GM21737 (cell line): ENCODE data around the gene UBA5.

Experiments
- ATAC-seq: cut with Tn5 transposase; IDR thresholded peaks from one replicate; pipeline ENCODE4 v1.9.1; 2021; ENCODE audit warnings: mild to moderate bottlenecking, moderate library complexity; ENCODE audit not compliant: unreplicated experiment

UBA5 gene

GRCh38 chr3:132652640-132653270, 7.4 kb upstream of the UBA5 start:
- no peak for ATAC-seq

- ATAC-seq: no peak
These were observed 5.9 kb upstream of the UBA5 start for GRCh38 chr3:132654190-132654589.

GRCh38 chr3:132654721-132655120, 5.4 kb upstream of the UBA5 start:
- ATAC-seq: no peak

- ATAC-seq: no peak
These were observed 4.7 kb upstream of the UBA5 start for GRCh38 chr3:132655471-132655870.

- no peak for ATAC-seq
These were observed 2.0 kb upstream of the UBA5 start for GRCh38 chr3:132657869-132658747.

GRCh38 chr3:132659000-132659364, 1.1 kb upstream of the UBA5 start:
- ATAC-seq: no peak

GRCh38 chr3:132659365-132660051, 621 bp upstream of the UBA5 start, which contains the start of gene ACAD11:
TSS of gene ACAD11 (minus strand) at chr3:132659809. CDS start at chr3:132659751, 58 bp downstream.
- peak; percentile 65 for ATAC-seq

GRCh38 chr3:132660811-132661070, 612 bp downstream of the UBA5 start:
- no peak for ATAC-seq

GRCh38 chr3:132661101-132661500, 972 bp downstream of the UBA5 start:
- ATAC-seq: no peak

- no peak for ATAC-seq
These were observed 2.1 kb downstream of the UBA5 start for GRCh38 chr3:132662212-132662611.

DNA sequence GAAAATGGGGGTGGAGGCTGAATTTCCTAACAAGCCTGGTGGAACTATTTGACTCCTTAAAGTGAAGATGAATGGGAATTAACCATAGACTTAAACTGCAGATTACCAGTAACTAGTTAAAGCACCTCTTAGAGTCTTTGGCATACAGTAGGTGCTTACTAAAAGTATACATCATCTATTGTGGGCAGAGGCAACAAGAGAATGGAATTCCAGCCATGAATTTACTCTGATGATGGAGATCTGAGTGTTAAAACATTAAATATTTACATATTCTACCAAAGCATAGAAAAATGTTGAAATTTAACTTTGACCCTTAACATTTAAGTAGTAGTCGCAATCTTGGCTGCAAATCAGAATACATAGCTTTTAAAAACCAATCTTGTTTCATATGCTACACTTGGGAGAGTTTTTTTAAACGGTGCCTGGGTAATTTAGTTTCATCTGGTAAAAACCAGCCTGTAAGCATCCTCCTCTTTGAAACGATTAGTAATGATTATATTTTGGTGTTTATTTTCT, 5.2 kb downstream of the UBA5 start:
- ATAC-seq: no peak

DNA sequence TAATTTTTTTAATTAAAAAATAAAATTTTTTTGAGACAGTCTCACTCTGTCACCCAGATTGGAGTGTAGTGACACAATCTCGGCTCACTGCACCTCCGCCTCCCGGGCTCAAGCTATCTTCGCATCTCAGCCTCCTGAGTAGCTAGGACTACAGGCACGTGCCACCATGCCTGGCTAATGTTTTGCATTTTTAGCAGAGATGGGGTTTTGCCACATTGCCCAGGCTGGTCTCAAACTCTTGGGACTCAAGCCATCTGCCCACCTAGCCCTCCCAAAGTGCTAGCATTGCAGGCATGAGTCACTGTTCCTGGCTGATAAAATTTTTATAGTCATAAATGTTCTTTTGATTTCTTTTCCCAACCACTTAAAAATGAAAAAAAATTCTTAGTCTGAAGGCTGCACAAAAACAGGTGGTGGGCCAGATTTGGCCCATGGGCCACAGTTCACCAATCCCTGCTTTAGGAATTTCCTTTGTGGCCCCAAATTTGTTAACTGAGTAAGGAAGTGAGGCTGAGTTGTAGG, 9.2 kb downstream of the UBA5 start:
- ATAC-seq: no peak

DNA sequence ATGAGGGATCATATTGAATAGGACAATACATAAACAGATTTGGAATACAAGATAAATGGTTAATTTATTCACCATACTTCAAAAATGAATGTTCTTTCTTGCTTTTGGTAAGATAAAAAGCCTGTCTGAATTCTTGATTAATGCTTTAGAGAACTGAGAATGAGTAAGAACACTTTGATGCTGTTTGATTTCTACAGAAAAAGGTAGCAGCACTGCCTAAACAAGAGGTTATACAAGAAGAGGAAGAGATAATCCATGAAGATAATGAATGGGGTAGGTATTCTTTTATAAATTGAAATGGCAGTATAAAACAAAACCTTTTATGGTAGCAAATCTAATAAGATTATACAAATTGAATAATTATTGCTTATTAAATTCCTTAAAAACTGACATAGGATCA, 15.3 kb downstream of the UBA5 start:
- no peak for ATAC-seq

DNA sequence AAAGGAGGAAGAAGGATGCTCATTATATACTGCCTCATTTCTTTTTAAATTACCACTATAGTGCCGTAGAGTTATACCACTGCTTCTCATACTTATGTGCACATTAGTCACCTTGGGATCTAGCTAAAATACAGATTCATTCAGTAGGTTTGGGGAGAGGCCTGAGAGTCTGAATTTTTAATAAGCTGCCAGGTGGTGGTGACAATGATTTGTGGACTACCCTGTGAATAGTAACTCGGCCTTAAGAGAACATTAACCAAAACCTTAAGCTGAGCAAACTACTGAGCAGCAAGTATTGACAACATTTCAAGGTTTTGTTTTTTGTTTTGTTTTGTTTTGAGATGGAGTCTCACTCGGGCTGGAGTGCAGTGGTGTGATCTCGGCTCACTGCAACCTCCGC, 19.8 kb downstream of the UBA5 start:
- ATAC-seq: no peak

- ATAC-seq: no peak
These were observed 21.3 kb downstream of the UBA5 start for GRCh38 chr3:132681421-132681820.

DNA sequence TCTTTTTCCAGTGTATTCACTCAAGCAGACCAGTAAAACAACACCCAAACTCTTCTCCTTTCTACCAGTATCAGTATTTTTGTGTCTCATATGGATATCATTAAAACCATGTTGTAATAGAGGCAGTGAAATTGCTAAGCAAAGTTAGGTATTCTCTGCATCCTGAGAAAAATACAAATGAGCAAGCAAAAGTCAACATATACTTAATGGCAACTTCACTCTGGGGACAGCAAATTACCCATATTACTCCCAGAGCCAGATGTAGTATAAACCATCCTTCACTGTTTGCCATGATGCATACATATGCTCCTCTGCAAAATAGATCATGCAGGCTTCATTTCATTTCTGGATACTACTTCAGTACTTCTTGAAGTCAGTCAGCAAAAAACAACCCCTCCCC, 22.1 kb downstream of the UBA5 start:
- ATAC-seq: no peak

DNA sequence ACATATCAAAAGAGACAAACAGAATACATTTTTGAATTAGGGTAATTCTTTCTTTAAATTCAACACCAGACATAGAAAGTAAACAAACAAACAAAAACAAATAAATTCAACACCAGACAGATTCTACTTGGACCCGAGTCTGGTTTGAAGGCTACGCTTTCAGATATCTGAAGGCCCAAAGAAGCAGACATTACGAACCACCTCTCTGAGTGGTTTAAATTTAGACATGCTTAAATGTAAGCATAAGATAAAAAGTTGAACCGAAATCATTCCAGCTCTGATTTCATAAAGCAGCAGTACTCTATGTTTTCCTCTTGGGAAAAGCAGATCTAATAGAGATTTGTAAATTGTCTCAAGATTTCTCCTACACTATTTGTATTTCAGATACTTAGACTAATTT, 29.9 kb downstream of the UBA5 start:
- ATAC-seq: no peak

DNA sequence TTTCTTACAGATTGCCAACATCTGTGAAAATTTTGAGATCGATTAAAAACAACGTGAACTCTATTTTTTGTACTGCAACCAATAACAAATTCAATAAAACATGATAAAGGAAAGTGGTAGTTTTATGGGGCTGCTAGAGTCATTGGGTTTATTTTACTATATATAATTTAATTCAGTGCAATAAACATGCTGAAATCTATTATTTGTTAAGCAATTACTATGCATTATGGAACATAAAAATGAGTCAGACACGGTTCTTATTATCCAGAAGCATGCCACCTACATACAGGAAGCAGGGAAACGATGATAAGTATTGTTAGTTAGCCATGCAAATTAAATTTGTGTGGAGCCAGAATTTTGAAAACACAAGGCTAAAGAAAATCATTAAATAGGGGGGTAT, 34.9 kb downstream of the UBA5 start:
- no peak for ATAC-seq

DNA sequence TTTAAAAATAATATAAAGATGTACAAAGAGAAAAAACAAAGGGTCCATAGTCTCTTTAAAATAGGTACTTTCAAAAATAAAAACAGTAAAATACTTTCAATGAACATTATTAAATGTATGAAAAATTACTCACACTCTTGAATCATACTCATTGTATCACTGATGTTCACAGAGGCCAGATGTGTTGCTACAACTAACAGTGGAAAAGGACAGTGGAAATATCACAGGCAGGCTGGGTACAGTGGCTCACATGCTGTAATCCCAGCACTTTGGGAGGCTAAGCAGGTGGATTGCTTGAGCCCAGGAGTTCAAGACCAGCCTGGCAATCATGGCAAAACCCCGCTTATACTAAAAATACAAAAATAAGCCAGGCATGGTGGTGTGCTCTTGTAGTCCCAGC, 35.3 kb downstream of the UBA5 start:
- ATAC-seq: no peak

- no peak for ATAC-seq
These were observed 43.6 kb downstream of the UBA5 start for GRCh38 chr3:132703733-132704132.

DNA sequence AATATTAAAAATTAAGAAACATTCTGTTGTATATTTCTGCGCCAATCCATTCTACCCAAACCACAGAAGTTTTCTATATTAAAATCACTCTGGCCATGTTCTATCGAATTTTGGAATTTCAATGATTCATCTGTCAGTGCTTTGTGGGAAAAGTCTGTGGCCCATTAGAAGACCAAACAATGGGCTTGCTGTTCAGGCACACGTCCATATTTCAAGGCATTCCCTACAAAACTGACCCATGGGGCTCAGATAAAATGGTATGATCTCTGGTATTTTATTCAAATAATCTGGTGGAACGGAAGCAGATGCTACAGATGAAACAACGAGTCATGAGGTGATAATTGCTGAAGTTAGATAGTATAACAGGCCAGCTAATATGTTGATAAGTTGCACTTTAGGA, 49.6 kb downstream of the UBA5 start:
- ATAC-seq: no peak

- no peak for ATAC-seq
These were observed 50.2 kb downstream of the UBA5 start for GRCh38 chr3:132710311-132710710.
